ENCODE data around the gene RNF40. TPM values are rescaled to one million over a fixed set of nuclear protein-coding genes. Genes with fewer than 3 reads are reported as not detected.

RNF40 gene
- total and polyA plus RNA-seq, 2 of the 8 experiments (the other 6 are each of a cell fraction or from before 2014, with no cell fraction given) = 38.5 to 68.7 TPM

DNA sequence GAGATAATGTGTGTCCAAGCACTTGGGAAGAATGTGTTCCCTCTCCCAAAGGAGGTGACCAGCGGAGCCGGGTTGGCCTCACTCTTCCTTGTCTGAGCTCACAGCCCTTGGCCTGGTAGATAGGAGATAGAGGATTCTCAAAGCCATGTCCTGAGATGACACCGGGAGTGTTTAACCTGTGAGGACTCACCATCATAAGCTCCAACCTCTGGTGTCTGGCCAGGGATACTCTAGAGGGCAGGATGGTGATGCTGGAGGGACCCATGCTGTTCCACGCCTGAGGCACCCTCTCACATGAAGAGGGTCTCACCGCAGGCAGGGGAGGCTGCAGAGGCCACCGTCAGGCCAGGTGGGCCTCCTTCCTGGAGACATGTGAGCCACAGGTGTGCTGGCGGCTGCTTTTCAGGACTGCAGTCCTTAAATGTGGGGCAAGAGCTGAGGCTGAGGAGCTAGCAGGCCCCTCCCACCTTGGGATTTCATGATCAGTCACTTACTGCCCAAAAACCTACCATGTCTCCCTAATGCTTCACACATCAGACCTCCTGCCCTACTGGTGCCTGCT is 31.5 kb downstream of the RNF40 start:
- no peak overlapping the region for H2BK15ac ChIP-seq (ENCODE audit: low read length)
- no peak overlapping the region for H2AK5ac ChIP-seq (ENCODE audit: low read depth, low read length)
- H4K5ac ChIP-seq (ENCODE audit: insufficient read length, low read depth, low read length) = no peak overlapping the region
- 77% methylated on average over 6 of the region's 7 CpGs; no CpG with 5 or more reads in 1 of the 2 experiments for WGBS, 2 experiments (ENCODE audit: extremely low coverage in 1 of 2, insufficient coverage in 1 of 2, insufficient read length in 1 of 2, insufficient replicate concordance in 2 of 2, low coverage in 1 of 2, low lambda C conversion rate in 2 of 2, missing lambda C conversion rate in 1 of 2)
- DNase-seq (ENCODE audit: low read depth in 1 of 2, low spot score in 2 of 2) (no peak), FAIRE-seq (no peak)
- no peak overlapping the region for H3K4me2 ChIP-seq (ENCODE audit: insufficient read depth in 1 of 2, low read depth in 2 of 2, low read length in 2 of 2)
- ChIA-PET CTCF (ENCODE audit: partially characterized antibody) (interaction anchor here (0.8 to 3.2 kb wide), 6 partner anchors 8 to 53 kb away, joined by 3 to 21 read pairs (median 4); no protein-coding TSS in a partner anchor), POLR2A (ENCODE audit: partially characterized antibody) (interaction anchor here (0.6 to 2.4 kb wide), 8 partner anchors 10 to 103 kb away, joined by 3 to 9 read pairs (median 5); no protein-coding TSS in a partner anchor)
- H3K9ac ChIP-seq (replicated peaks in 1 of 4; ENCODE audit: extremely low read depth in 1 of 4, low read depth in 3 of 4, low read length in 3 of 4) = no peak overlapping the region
- H3K23ac ChIP-seq (ENCODE audit: insufficient read length) = no peak overlapping the region
- TF ChIP-seq RAD21 (IDR thresholded peaks at IDR 0.05 in 1 of 2, conservative IDR thresholded peaks at IDR 0.05 in 1 of 2; ENCODE audit: low read depth in 2 of 2, low read length in 2 of 2) = no peak
- no peaks in the 10 kb centered on the region for H3K4me1 ChIP-seq (replicated peaks in 1 of 4; ENCODE audit: control insufficient read depth in 3 of 4, insufficient read depth in 4 of 4, low read length in 3 of 4)
- no peak overlapping the region for H3K14ac ChIP-seq (ENCODE audit: insufficient read length)
- no peak overlapping the region for H4K8ac ChIP-seq (ENCODE audit: extremely low read depth, insufficient read depth, low read length)
- H2AFZ ChIP-seq (ENCODE audit: low read length) = no peak overlapping the region
- no peak overlapping the region for H2BK20ac ChIP-seq (ENCODE audit: low read length)
- no peak overlapping the region for H3K27ac ChIP-seq (ENCODE audit: low read depth, low read length)
- H3K36me3 ChIP-seq (ENCODE audit: control insufficient read depth in 2 of 4, insufficient read depth in 4 of 4, low read length in 3 of 4) = no peaks in the 10 kb centered on the region
- H3K79me1 ChIP-seq (ENCODE audit: low read depth, low read length) = no peaks in the 10 kb centered on the region
- no peaks in the 10 kb centered on the region for H4K20me1 ChIP-seq (replicated peaks in 1 of 2; ENCODE audit: control insufficient read depth in 1 of 2, insufficient read depth in 2 of 2, low read length in 2 of 2)
- H3K56ac ChIP-seq (replicated peaks; ENCODE audit: insufficient read length, low read depth, low read length) = no peak overlapping the region
- H3K27me3 ChIP-seq (replicated peaks in 1 of 4; ENCODE audit: control insufficient read depth in 3 of 4, extremely low read depth in 1 of 4, insufficient read depth in 3 of 4, low read length in 3 of 4) = peaks cover 0 to 3% (median 0%) of the 10 kb centered on the region in 4 experiments; a peak in 2 of 7 replicates
- H3K18ac ChIP-seq (ENCODE audit: extremely low read depth, low read length) = no peak overlapping the region
- H3K4ac ChIP-seq (replicated peaks; ENCODE audit: insufficient read length, low read depth, low read length) = no peak overlapping the region
- no peaks in the 10 kb centered on the region for H3K23me2 ChIP-seq (ENCODE audit: low read depth, low read length)
- H3K9me3 ChIP-seq (ENCODE audit: insufficient read depth in 2 of 2, low read depth in 1 of 2, low read length in 1 of 2) = no peaks in the 10 kb centered on the region
- no peaks in the 10 kb centered on the region for H3K79me2 ChIP-seq (ENCODE audit: control insufficient read depth in 1 of 2, insufficient read depth in 2 of 2, low read length in 2 of 2)
- H2BK120ac ChIP-seq (replicated peaks; ENCODE audit: low read depth, low read length) = no peak overlapping the region
- no peak overlapping the region for H2BK12ac ChIP-seq (ENCODE audit: low read depth, low read length)
- no peak overlapping the region for H4K91ac ChIP-seq (replicated peaks; ENCODE audit: insufficient read length, low read length)
- no peak overlapping the region for H3K4me3 ChIP-seq (ENCODE audit: extremely low read depth in 1 of 4, insufficient read depth in 2 of 4, low read depth in 3 of 4, low read length in 4 of 4)
- H2BK5ac ChIP-seq (ENCODE audit: low read depth, low read length) = no peak overlapping the region

All from H1 (cell line).